Stimulated activated CD4-positive, alpha-beta T cell treated with anti-CD3 and anti-CD28 coated beads, Interleukin-1b, Interleukin-23, amount 100 ng/mL, for 4 hours (primary cell): ENCODE measurements around the gene NRIP2.

Experiments used
- DNase-seq, 2 donors: peaks; one replicate each; pipeline ENCODE4 v3.0.0-alpha.2; 2020; ENCODE audit warnings: low read depth in 2 of 2

Gene NRIP2

GRCh38 chr12:2775431-2775830, 59.4 kb downstream of the NRIP2 start:
- DNase-seq: no peak
